Mammary epithelial cell (primary cell): ENCODE results near the gene MRFAP1.

Experiments
- EZH2 ChIP-seq: IDR thresholded peaks from 2 replicates; pipeline ENCODE4 v1.6.1; 2012; ENCODE audit warnings: low read length, inconsistent platforms, borderline replicate concordance
- TF ChIP-seq, protein P1 (sequence below), 2 donors: IDR thresholded peaks in 1 of 2; conservative IDR thresholded peaks in 1 of 2; 2 replicates each; pipeline ENCODE4 v1.5.1; 2011 to 2012; ENCODE audit warnings: inconsistent platforms in 2 of 2, low read length in 2 of 2, mild to moderate bottlenecking in 2 of 2, control low read depth in 1 of 2, low read depth in 1 of 2; ENCODE audit not compliant: insufficient read depth in 1 of 2; ENCODE audit errors: extremely low read depth in 1 of 2

DNA sequence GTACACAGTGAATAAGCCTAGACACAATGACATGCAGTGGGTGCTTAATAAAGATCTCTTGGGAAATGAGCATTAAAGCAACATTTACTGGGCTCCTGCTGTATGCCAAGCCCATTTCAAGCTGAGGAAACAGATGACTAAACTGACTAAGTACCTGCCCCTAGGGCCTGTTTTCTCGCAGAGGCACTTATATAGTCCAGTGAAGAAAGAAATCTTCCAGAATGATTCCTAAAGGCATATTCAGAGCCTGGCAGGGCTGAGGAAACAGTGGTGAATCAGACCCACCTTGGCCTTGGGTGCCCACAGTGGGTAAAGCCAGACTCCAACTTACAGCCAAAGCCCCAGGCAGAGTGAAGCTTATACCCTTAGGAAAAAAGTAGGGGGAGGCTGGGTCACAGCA lies 31.2 kb downstream of the MRFAP1 start:
- TF ChIP-seq, protein P1, sequence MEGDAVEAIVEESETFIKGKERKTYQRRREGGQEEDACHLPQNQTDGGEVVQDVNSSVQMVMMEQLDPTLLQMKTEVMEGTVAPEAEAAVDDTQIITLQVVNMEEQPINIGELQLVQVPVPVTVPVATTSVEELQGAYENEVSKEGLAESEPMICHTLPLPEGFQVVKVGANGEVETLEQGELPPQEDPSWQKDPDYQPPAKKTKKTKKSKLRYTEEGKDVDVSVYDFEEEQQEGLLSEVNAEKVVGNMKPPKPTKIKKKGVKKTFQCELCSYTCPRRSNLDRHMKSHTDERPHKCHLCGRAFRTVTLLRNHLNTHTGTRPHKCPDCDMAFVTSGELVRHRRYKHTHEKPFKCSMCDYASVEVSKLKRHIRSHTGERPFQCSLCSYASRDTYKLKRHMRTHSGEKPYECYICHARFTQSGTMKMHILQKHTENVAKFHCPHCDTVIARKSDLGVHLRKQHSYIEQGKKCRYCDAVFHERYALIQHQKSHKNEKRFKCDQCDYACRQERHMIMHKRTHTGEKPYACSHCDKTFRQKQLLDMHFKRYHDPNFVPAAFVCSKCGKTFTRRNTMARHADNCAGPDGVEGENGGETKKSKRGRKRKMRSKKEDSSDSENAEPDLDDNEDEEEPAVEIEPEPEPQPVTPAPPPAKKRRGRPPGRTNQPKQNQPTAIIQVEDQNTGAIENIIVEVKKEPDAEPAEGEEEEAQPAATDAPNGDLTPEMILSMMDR (conservative IDR thresholded peaks at IDR 0.05 in 1 of 2, IDR thresholded peaks at IDR 0.05 in 1 of 2; ENCODE audit: extremely low read depth in 1 of 2, insufficient read depth in 1 of 2, low read depth in 1 of 2, low read length in 2 of 2) = no peak
- TF ChIP-seq EZH2 = no peak
